Measurements from ENCODE around the gene RPAIN. TPM values are rescaled to one million over a fixed set of nuclear protein-coding genes. Genes with fewer than 3 reads are reported as not detected.

Gene RPAIN
- total and polyA plus RNA-seq, 8 donors, result 8.1 to 81.1 (median 43.1) TPM

GRCh38 chr17:5378566-5379207 lies 41.3 kb upstream of the RPAIN start:
- intact Hi-C loops (cut with DNase I; ENCODE audit: low total_unique reads), result no loop called here
- TF ChIP-seq POLR2A (IDR thresholded peaks at IDR 0.05) (no peak), EP300 (IDR thresholded peaks at IDR 0.05) (no peak), POLR2AphosphoS5 (IDR thresholded peaks at IDR 0.05) (no peak), CTCF (IDR thresholded peaks at IDR 0.05) (no peak)
- Histone ChIP-seq H3K9me3 (no peaks in the 10 kb centered on the region), H3K27ac (no peak overlapping the region), H3K4me3 (no peak overlapping the region), H3K36me3 (peaks cover 81 to 100% (median 100%) of the 10 kb centered on the region in 4 donors), H3K27me3 (no peaks in the 10 kb centered on the region), H3K4me1 (no peaks in the 10 kb centered on the region)
- 89 to 96% (median 93%) methylated on average over 3 of the region's 3 CpGs for WGBS, 5 donors
- no peak for DNase-seq

- DNase-seq, result no peak
- Histone ChIP-seq H3K27me3 (no peaks in the 10 kb centered on the region), H3K4me3 (no peak overlapping the region), H3K27ac (no peak overlapping the region), H3K9me3 (no peaks in the 10 kb centered on the region), H3K4me1 (no peaks in the 10 kb centered on the region), H3K36me3 (peaks cover 83 to 100% (median 100%) of the 10 kb centered on the region in 4 donors)
- TF ChIP-seq POLR2AphosphoS5 (IDR thresholded peaks at IDR 0.05), result no peak
- no peak for TF ChIP-seq CTCF (IDR thresholded peaks at IDR 0.05)
- no peak for TF ChIP-seq EP300 (IDR thresholded peaks at IDR 0.05)
- TF ChIP-seq POLR2A (IDR thresholded peaks at IDR 0.05), result no peak
- intact Hi-C loops (cut with DNase I; ENCODE audit: low total_unique reads), result no loop called here
- 89 to 94% (median 90%) methylated on average over 11 of the region's 11 CpGs for WGBS, 5 donors
Observed at GRCh38 chr17:5379351-5380107, 40.5 kb upstream of the RPAIN start.

GRCh38 chr17:5380491-5381135 lies 39.4 kb upstream of the RPAIN start:
- TF ChIP-seq POLR2A (IDR thresholded peaks at IDR 0.05), result no peak
- no peak for DNase-seq
- no peak overlapping the region for H3K4me3 ChIP-seq
- no peaks in the 10 kb centered on the region for H3K9me3 ChIP-seq
- WGBS, 5 donors, result 67 to 74% (median 72%) methylated on average over 7 of the region's 7 CpGs
- H3K27me3 ChIP-seq, result no peaks in the 10 kb centered on the region
- no peaks in the 10 kb centered on the region for H3K4me1 ChIP-seq
- intact Hi-C loops (cut with DNase I; ENCODE audit: low total_unique reads), result no loop called here
- H3K27ac ChIP-seq, result no peak overlapping the region
- peaks cover 87 to 100% (median 100%) of the 10 kb centered on the region in 4 donors for H3K36me3 ChIP-seq

- H3K36me3 ChIP-seq, result peaks cover 87 to 100% (median 100%) of the 10 kb centered on the region in 4 donors
- no peak for TF ChIP-seq POLR2A (IDR thresholded peaks at IDR 0.05)
- TF ChIP-seq EP300 (IDR thresholded peaks at IDR 0.05), result no peak
- no peak for TF ChIP-seq CTCF (IDR thresholded peaks at IDR 0.05)
- TF ChIP-seq POLR2AphosphoS5 (IDR thresholded peaks at IDR 0.05), result no peak
- H3K27me3 ChIP-seq, result no peaks in the 10 kb centered on the region
- no peaks in the 10 kb centered on the region for H3K9me3 ChIP-seq
- 91 to 99% (median 95%) methylated on average over 4 of the region's 4 CpGs for WGBS, 5 donors
- intact Hi-C loops (cut with DNase I; ENCODE audit: low total_unique reads), result no loop called here
- no peak overlapping the region for H3K27ac ChIP-seq
- DNase-seq, result no peak
- H3K4me3 ChIP-seq, result no peak overlapping the region
- H3K4me1 ChIP-seq, result no peaks in the 10 kb centered on the region
Observed at GRCh38 chr17:5381542-5381941, 38.4 kb upstream of the RPAIN start.
